GM21528 (cell line): ENCODE measurements around the gene EREG.
"Not testable (repeated sequence)": the region's sequence is repeated elsewhere in the genome, so short reads cannot be mapped to it uniquely, and the experiment has no call there.

Experiments used
- ATAC-seq: cut with Tn5 transposase; IDR thresholded peaks from one replicate; pipeline ENCODE4 v1.9.1; 2021; ENCODE audit warnings: mild to moderate bottlenecking, moderate library complexity; ENCODE audit not compliant: unreplicated experiment, low FRiP score

The EREG gene

DNA sequence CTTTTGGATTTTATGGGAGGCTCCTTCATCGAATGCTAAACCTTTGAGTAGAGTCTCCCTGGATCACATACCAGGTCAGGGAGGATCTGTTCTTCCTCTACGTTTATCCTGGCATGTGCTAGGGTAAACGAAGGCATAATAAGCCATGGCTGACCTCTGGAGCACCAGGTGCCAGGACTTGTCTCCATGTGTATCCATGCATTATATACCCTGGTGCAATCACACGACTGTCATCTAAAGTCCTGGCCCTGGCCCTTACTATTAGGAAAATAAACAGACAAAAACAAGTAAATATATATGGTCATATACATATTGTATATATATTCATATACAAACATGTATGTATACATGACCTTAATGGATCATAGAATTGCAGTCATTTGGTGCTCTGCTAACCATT is 21.2 kb downstream of the EREG start:
- ATAC-seq: no peak

DNA sequence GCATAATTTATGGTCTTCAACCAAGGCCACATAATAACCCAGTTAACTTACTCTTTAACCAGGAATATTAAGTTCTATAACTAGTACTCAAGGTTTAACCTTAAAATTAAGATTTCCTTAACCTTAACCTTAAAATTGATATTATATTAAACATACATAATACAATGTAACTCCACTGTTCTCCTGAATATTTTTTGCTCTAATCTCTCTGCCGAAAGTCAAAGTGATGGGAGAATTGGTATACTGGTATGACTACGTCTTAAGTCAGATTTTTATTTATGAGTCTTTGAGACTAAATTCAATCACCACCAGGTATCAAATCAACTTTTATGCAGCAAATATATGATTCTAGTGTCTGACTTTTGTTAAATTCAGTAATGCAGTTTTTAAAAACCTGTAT is 22.8 kb downstream of the EREG start:
- no peak for ATAC-seq

DNA sequence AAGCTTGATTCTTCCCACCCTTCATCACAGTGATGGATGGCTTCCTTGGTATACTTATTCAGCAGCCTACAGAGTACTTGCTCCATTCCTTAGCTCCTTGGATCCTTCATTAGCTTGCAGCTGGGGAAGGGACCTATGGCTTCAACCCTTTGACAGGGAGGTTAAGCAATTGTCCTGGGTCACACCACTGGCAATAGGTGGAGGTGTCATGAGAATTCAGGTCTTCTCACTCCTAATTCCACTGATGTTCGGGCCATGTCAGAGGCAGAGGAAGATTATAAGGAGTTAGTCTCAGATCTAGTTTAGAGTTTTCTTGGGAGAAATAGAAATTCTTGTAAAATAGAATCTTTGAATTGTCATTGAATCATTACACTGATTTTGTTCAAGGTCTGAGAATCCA is 24.5 kb downstream of the EREG start:
- ATAC-seq: no peak

DNA sequence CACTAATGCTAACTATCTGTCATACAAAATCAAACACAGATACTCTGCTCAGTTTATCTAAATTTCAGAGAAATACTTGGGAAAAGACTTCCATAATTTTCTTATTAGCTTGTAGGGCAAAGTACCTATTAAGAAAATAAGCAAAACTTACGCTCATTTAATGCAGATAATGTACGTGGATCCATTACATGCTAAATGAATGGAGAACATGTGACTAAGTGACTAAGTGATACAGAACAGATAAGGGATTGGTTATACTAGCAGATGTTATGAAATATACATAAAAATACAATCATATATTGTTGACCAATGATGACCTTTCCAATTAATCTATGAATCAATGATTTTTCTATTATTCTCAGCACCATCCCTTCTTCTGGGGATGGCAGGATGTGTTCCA is 25.7 kb downstream of the EREG start:
- ATAC-seq: no peak

DNA sequence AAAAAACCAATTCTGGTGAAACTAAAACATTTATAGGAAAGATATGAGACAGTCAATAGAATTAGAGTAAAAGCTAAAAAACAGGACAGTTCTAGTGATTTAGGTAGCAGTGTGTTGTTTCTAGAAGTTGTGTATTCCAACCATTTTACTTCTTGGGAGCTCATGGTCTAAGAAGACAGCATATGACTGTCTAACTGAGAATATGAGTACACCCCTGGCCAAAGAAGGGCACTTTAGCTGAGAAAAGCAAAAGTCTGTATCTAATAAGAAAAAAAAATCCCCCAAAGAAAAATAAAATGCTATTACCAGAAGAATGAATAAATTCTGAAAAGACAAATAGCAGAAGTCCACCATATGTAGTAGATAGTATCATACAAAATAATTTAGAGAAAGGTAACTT is 26.4 kb downstream of the EREG start:
- ATAC-seq: no peak

DNA sequence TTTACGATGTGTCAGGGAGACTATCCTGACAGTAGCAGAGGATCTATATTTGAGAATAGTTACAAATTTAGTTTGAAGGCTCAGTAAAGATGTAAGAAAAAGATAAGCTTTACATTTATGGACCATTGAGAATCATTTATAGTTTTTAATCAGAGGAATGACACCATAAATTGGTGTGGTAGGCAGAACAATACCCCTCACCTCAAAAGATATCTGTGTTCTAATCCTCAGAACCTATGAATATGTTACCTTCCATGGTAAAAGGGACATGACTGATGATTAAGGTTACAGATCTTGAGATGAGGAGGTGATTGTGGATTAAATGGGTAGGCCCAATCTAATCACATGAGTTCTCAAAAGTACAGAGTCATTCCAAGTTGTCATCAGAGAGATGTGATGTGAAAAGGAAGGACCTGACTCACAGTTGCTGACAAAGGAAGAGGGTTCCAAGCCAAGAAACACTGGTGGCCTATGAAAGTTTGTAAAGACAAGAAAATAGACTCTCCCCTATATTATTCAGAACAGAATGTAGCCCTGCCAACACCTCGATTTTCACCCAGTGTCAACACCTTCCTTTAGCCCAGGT is 27.0 kb downstream of the EREG start:
- no peak for ATAC-seq

DNA sequence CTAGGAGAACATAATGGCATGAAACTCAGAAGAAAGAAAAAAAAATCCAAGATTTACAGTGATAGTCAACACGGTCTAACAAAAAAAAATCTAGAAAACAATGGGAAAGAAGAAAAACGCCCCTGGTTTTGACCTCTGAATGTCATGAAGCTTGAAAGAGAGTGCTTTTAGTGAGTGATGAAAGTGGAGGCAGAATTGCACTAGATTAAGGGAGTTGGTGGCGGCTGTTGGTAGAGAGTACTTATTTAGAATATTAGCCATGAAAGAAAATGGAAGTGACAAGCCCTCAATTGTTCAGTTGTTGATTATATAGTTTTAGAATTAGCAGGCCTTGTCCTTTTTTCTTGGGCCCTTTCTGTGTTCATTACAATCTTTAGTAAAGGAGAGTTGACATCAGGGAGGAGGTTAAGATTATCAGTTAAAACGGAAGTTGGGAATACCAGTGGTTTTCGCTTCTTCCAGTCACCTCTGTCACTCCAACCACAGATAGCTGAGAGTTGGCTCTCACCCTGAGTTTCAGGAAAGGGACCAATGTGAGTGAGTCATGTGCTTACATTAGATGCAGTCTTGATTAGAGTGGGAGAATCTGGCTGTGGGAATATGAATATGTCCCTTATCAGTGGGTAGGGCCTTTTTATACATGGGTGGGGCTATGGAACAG is 29.7 kb downstream of the EREG start:
- ATAC-seq: no peak

DNA sequence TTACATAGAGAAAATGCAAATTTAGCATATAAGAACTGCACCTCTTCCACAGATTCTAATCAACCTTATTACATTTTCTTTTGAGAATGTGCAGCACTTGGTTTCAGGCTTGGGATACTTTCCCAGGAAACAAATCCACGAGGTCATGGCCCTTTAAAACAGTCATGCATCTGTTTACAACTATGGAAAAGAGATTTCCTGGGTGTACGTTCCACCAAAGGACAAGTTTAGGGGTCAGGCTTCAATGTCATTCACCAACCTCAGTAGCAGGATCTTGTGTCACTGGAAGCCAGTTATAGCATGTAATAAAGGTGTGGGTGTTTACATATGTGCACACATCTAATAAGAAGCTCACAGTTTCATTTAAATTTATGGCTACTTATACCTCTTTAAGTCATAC is 30.7 kb downstream of the EREG start:
- no peak for ATAC-seq

DNA sequence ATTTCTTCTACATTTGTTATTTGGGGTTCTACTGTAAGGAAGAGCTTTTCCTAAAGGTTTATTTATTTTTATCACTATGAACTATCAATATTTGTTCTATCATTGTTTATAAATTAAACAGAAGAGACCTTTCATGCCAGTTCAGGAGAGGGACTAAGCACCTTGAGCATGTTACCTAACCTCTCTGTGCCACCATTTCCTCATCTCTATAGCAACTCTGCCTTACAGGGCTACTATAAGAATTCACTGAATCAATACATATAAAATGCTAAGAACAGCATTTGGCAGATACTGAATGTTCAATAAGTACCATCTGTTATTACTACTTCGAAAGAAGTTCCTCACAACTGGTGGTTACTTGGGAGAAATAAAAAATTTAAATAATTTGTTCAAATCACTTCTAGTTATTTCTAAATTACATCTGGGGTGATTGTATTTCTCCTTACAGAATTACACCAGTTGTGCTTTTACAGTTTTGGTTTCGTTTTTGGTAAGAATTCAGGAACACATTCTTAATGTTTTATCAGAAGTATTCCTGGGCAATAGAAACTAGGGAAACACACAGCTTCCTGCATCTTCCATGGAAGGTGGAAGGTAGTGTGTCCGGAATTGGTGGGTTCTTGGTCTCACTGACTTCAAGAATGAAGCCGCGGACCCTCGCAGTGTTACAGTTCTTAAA is 32.9 kb downstream of the EREG start:
- no peak for ATAC-seq

DNA sequence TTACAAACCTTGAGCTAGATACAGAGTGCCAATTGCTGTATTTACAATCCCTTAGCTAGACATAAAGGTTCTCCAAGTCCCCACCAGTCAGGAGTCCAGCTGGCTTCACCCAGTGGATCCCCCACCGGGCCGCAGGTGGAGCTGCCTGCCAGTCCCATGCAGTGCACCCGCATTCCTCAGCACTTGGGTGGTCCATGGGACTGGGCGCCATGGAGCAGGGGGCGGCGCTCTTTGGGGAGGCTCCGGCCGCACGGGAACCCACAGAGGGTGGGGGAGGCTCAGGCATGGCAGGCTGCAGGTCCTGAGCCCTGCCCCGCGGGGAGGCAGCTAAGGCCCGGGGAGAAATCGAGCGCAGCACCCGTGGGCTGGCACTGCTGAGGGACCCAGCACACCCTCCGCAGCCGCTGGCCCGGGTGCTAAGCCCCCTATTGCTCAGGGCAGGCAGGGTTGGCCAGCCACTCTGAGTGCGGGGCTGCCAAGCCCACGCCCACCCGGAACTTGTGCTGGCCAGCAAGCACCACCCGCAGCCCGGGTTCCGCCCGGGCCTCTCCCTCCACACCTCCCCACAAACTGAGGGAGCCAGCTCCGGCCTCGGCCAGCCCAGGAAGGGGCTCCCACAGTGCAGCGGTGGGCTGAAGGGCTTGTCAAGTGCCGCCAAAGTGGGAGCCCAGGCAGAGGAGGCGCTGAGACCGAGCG is 34.1 kb downstream of the EREG start:
- not testable (repeated sequence) for ATAC-seq

DNA sequence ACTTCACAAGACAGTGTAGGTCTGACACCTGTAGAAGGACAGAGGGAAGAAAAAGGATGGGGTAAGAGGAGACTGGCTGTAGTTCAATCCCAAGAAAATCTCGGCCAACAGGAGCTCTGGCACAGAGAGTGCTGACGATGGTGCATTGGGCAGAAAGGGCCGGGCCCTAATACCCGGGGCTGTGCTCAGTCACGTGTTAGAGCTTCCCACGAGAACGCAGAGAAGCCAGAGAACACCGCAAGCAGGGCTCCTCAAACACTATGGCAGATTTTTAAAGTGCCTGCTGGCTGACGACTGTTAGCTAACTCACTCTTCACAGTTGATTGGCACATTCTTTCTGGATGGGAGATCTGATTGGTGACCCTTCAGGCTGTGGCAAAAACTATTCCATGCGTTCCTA is 35.5 kb downstream of the EREG start:
- ATAC-seq: no peak

DNA sequence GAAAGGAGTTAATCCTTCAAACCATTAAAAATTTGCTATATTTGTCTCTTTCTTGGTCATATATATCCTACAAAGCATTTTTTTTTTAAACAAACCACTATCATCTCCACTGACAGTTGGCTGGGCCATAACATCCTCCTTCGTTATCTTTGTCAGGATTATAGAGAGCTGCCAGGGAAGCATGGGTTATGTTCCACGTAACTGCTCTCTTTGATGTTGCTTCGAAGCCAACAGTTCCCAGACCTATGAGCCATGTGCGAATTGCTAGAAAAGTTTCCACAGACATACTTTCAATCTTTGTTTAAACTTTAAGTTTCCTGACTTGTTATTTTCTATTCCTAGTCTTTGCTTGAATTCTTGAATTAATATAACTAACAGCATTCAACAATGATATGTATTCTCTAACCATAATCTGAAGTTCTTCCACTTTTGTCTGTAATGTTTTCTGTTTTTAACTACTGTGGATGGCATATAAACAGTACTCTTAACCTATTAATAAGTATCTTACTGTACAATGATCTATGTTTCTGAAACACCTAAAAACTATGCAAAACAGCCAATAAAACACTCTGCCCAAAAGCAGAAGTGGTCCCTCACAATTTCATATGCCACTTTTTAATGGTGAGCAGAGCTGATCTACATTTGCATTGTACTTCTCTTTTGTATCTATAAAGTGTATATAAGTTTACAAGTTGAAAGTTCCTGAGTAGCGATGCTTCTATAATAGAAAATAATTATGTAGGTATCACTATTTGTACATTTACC is 37.9 kb downstream of the EREG start:
- peak; percentile 96 for ATAC-seq

DNA sequence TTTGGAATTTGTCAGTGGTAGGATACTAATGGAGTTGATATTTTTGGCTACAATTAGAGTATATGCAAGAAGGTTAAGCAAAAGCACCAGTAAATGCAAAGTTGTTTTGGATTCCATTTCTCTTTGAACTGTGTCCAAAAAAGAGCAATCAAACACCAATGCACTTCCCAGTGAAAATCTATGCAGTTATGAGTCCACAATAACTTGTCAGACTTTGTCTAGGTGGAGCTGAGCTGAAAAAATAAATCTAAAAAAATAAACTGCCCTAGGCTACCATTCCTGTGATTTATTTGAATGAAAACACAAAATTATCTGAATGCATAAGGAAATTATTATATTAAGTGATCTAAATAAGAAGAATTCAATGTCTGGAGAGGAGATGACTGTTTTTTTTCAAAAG is 42.9 kb downstream of the EREG start:
- no peak for ATAC-seq

DNA sequence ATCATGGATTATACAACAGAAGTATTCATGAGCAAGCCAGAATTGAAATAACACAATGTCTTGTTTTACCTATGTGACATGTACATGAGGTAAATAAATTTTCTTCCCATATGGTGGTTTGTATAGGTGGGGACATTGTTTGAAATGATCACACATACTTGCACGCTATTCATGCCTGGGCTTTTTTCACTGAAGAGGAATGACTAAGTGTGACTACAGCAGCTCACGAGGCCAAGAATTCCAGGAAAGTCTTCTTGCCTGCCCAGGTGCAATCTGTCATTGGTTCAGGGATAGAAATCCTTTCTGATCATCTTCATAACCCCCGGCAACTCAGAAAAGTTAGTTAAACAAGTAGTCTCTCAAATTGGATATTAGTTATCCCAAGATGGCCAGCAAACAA is 43.7 kb downstream of the EREG start:
- no peak for ATAC-seq

DNA sequence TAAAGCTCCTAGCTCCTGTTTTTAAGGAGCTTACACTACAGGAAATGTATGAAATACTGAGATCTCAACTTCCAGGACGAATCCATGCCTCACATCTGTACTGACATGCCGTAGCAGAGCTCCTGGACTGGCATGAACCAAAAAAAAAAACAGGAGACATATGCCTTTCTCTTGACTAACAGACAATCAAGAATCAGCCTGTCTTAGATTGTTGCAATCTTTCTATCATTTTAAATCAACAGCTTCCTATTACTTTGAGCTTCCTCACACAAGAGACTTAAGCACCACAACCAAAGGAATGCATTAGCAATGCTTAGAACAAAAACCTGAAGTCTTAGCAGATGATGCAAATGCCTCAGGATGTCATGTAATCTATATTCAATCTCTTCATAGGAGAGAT is 45.3 kb downstream of the EREG start:
- no peak for ATAC-seq

DNA sequence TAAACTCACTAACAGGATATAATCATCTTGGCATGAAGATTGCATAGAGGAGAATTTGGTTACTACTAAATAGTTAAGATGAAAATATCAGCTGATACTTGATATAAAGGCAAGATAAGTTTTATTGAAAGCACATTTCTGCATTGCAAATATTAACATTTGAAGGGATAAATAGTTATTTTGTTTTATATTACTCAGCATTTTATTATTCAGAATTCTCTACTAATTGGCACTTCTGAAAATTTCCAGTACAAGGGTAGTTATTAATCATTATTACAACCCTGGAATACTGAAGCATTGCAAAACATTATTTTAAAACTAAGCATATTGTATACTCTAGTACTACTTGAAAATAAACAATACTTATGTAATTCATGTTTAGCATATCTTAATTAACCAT is 47.3 kb downstream of the EREG start:
- ATAC-seq: no peak

DNA sequence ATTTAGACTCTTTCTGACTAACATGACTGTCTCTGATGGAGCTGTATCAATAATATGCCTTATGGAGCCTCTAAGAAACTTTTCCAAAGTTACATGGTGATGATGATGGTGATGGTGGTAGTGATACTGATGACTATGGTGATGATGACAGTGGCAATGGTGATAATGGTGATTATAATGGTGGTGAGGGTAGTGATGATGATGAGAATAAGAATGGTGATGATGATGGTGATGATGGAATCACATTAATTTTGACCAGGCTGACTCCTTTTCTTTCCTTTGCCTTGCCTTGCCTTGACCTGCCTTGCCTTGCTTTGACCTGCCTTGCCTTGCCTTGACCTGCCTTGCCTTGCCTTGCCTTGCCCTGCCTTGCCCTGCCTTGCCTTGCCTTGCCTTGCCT is 48.3 kb downstream of the EREG start:
- no peak for ATAC-seq

DNA sequence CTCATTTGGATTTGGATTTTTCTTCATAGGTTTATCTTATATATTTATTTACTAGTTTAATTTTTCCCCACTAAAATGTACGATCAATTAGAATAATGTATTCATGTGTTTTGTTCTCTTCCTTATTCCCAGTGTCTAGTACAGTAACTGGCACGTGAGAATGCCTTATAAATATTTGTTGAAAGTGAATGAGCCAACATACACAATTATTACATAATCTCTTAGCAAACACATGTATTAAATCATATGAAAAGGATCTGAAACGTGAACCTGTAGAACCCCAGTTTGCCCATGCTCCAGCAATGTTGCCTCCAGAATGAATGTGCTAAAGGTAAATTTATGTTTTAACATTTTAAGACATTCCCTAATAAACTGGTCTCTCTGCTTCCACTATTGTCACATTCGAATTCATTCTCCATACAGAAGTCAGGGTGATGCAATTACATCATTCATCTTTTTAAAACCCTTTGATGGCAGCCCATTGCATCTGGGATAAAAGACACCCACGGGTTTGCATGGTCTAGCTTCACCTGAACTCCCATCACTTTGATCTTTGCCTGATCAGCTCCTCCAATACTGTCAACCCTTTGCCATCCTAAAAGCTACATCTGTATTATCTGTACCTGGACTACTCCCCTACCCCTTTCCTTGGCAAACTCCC is 49.3 kb downstream of the EREG start:
- ATAC-seq: no peak

DNA sequence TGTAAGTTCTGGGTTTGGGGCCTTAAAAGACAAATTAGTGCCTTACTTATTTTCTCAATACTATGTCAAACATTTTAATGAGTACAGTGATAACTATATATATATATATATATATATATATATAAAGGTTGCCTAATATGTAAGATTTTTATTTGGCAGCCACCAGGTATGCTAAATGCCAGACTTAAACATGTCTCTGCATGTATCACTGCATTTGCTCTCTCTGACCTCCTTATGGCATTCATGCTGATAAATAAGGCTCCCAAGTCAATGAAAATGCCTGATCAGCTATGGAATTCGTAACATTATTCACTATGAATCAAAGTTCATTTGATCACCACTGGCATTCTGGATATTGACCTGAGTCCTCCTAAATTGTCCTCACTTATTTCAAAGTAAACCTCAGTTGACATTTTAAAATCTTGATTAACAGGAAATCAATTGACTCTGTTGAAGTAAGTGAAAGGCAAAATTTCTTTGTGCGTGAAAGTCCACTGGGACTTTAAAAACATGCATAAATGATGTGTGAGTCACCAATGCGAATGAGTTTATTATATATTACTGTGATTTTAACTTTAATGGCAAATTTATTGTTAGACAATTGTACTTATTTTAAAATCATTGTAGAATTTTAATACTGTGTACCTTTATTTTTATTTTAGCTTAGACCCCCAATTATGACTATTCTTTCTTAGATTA is 50.8 kb downstream of the EREG start:
- ATAC-seq: no peak
